Mesothelial cell of epicardium (in vitro differentiated cells): ENCODE data around the gene CUL4A. TPM values are rescaled to one million over a fixed set of nuclear protein-coding genes. Genes with fewer than 3 reads are reported as not detected.

Source experiments
- DNase-seq, 2 experiments: peaks; one replicate each; pipeline ENCODE4 v3.0.0; 2021; ENCODE audit warnings: low spot score in 2 of 2; ENCODE audit not compliant: unreplicated experiment in 2 of 2
- H3K27ac Mint-ChIP-seq: 2 replicates; pipeline ENCODE4 v1.8.0; 2021; ENCODE audit warnings: mixed read lengths
- H3K27me3 Mint-ChIP-seq: 2 replicates; pipeline ENCODE4 v1.8.0; 2021; ENCODE audit warnings: low read depth, mixed read lengths
- H3K36me3 Mint-ChIP-seq: 2 replicates; pipeline ENCODE4 v1.8.0; 2021; ENCODE audit warnings: mixed read lengths
- H3K4me1 Mint-ChIP-seq: 2 replicates; pipeline ENCODE4 v1.8.0; 2021; ENCODE audit warnings: mixed read lengths
- H3K4me3 Mint-ChIP-seq: 2 replicates; pipeline ENCODE4 v1.8.0; 2021; ENCODE audit warnings: mild to moderate bottlenecking, moderate library complexity, mixed read lengths
- H3K9me3 Mint-ChIP-seq: 2 replicates; pipeline ENCODE4 v1.8.0; 2021; ENCODE audit warnings: mixed read lengths
- total RNA-seq: library from RNA; stranded (reverse); gene quantifications from 3 replicates; pipeline ENCODE4 v1.2.1, GENCODE V29; 2021
- TF ChIP-seq, protein P1 (sequence below): fragments of 200-600 bp; sonication (generic); IDR thresholded peaks from one replicate; pipeline ENCODE4 v1.5.0; 2021; ENCODE audit warnings: antibody characterized with exemption; ENCODE audit not compliant: unreplicated experiment

Gene CUL4A
- total RNA-seq, 1 donor from 2014 or later, result 79.8 TPM

DNA sequence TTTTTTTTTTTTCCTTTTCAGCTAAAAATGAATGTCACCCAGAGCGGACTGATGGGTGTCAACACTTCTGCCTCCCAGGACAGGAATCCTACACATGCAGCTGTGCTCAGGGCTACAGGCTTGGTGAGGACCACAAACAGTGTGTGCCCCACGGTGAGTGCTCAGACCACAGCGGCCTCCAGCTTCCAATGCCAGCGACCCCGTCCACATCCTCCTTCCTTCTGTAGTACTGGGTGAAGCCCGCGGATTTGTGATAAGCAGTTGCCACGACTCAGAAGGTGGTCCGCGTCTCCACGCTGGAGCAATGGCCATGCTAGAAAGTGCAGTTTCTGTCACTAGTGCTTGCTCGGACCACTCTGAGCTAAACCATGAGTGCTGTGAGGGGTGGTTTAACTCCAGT, 44.9 kb upstream of the CUL4A start:
- TF ChIP-seq, protein P1, sequence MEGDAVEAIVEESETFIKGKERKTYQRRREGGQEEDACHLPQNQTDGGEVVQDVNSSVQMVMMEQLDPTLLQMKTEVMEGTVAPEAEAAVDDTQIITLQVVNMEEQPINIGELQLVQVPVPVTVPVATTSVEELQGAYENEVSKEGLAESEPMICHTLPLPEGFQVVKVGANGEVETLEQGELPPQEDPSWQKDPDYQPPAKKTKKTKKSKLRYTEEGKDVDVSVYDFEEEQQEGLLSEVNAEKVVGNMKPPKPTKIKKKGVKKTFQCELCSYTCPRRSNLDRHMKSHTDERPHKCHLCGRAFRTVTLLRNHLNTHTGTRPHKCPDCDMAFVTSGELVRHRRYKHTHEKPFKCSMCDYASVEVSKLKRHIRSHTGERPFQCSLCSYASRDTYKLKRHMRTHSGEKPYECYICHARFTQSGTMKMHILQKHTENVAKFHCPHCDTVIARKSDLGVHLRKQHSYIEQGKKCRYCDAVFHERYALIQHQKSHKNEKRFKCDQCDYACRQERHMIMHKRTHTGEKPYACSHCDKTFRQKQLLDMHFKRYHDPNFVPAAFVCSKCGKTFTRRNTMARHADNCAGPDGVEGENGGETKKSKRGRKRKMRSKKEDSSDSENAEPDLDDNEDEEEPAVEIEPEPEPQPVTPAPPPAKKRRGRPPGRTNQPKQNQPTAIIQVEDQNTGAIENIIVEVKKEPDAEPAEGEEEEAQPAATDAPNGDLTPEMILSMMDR, result no peak
- Mint-ChIP-seq H3K4me1 (peaks cover 5% of the 10 kb centered on the region), H3K9me3 (peaks cover 18% of the 10 kb centered on the region), H3K36me3 (peaks cover 24% of the 10 kb centered on the region), H3K27me3 (peaks cover 33% of the 10 kb centered on the region), H3K27ac (no peak overlapping the region), H3K4me3 (no peak overlapping the region)
- no peak for DNase-seq

GRCh38 chr13:113166266-113166665, 43.1 kb upstream of the CUL4A start:
- H3K27ac Mint-ChIP-seq, result no peak overlapping the region
- H3K4me1 Mint-ChIP-seq, result peaks cover 4% of the 10 kb centered on the region
- DNase-seq, result no peak
- TF ChIP-seq, protein P1, result no peak
- H3K36me3 Mint-ChIP-seq, result peaks cover 35% of the 10 kb centered on the region
- peaks cover 21% of the 10 kb centered on the region for H3K27me3 Mint-ChIP-seq
- peaks cover 18% of the 10 kb centered on the region for H3K9me3 Mint-ChIP-seq
- H3K4me3 Mint-ChIP-seq, result no peak overlapping the region

- H3K4me3 Mint-ChIP-seq, result no peak overlapping the region
- H3K4me1 Mint-ChIP-seq, result peaks cover 4% of the 10 kb centered on the region
- no peak overlapping the region for H3K27ac Mint-ChIP-seq
- H3K36me3 Mint-ChIP-seq, result peaks cover 39% of the 10 kb centered on the region
- H3K9me3 Mint-ChIP-seq, result peaks cover 18% of the 10 kb centered on the region
- TF ChIP-seq, protein P1, result no peak
- DNase-seq, result no peak
- peaks cover 19% of the 10 kb centered on the region for H3K27me3 Mint-ChIP-seq
Observed at GRCh38 chr13:113166681-113167080, 42.7 kb upstream of the CUL4A start.

DNA sequence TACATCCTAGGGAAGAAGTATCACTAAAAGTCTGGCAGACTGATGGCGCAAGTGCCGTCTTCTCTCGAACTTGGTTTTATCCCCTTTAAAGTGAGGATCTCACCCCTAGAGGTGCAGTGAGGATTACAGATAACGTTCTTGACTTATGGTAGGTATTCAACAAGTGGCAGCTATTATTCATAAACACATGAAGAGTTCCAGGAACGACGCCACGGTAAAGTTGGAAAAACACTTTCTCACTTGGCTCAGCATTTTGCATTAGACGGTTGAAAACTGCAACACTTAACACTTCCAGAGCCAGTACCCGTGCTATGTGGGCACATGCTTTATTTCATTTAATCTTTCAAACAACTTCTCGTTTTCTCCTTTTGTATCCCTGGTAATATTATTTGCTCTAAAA, 42.3 kb upstream of the CUL4A start:
- peaks cover 40% of the 10 kb centered on the region for H3K36me3 Mint-ChIP-seq
- H3K4me3 Mint-ChIP-seq, result no peak overlapping the region
- TF ChIP-seq, protein P1, result no peak
- H3K27ac Mint-ChIP-seq, result no peak overlapping the region
- H3K27me3 Mint-ChIP-seq, result peaks cover 19% of the 10 kb centered on the region
- H3K9me3 Mint-ChIP-seq, result peaks cover 18% of the 10 kb centered on the region
- no peak for DNase-seq
- H3K4me1 Mint-ChIP-seq, result peaks cover 4% of the 10 kb centered on the region

- H3K27ac Mint-ChIP-seq, result no peak overlapping the region
- TF ChIP-seq, protein P1, result no peak
- peaks cover 40% of the 10 kb centered on the region for H3K36me3 Mint-ChIP-seq
- H3K27me3 Mint-ChIP-seq, result peaks cover 19% of the 10 kb centered on the region
- no peak for DNase-seq
- no peak overlapping the region for H3K4me3 Mint-ChIP-seq
- peaks cover 18% of the 10 kb centered on the region for H3K9me3 Mint-ChIP-seq
- H3K4me1 Mint-ChIP-seq, result peaks cover 4% of the 10 kb centered on the region
Observed at GRCh38 chr13:113167575-113167974, 41.8 kb upstream of the CUL4A start.

- peaks cover 12% of the 10 kb centered on the region for H3K27me3 Mint-ChIP-seq
- H3K4me3 Mint-ChIP-seq, result no peak overlapping the region
- no peak for DNase-seq
- TF ChIP-seq, protein P1, result no peak
- H3K27ac Mint-ChIP-seq, result no peak overlapping the region
- peaks cover 18% of the 10 kb centered on the region for H3K9me3 Mint-ChIP-seq
- H3K36me3 Mint-ChIP-seq, result peaks cover 40% of the 10 kb centered on the region
- H3K4me1 Mint-ChIP-seq, result peaks cover 3% of the 10 kb centered on the region
Observed at GRCh38 chr13:113168211-113168610, 41.2 kb upstream of the CUL4A start.
